ENCODE results near the gene DPM3.

Gene DPM3

DNA sequence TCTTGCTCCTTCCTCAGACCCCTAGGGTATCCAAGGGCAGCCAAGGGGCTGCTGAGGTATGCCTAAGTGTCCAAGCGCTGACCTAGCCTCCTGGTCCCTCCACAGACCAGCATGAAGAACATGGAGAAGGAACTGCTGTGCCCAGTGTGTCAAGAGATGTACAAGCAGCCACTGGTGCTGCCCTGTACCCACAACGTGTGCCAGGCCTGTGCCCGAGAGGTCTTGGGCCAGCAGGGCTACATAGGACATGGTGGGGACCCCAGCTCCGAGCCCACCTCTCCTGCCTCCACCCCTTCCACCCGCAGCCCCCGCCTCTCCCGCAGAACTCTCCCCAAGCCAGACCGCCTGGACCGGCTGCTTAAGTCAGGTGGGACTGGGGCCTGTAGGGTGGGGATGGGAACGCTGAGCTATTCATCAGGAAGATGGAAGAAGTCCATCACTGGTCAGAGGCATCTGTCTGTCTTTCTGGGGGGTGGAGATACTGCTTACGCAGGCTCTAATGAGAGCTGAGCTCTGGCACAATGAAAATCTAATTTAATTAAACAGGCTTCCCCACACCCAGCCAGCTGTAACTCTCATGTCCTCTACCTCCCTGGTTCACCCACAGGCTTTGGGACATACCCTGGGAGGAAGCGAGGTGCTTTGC, 35.1 kb upstream of the DPM3 start:
- peak overlapping the region in 5 of 7 experiments; percentile 28 to 95 (median 88) for H3K4me3 ChIP-seq (ENCODE audit: control insufficient read depth in 1 of 7, extremely low read depth in 1 of 7, insufficient read depth in 4 of 7, low read depth in 2 of 7, low read length in 6 of 7)
- ChIA-PET CTCF (interaction anchor here (0.9 to 11.0 kb wide), 12 partner anchors 9 to 133 kb away, joined by 3 to 258 read pairs (median 6); partner anchors contain the start of genes FDPS, MTX1, SLC50A1 and THBS3), POLR2A (interaction anchor here (0.6 to 0.8 kb wide), 3 partner anchors 32 to 52 kb away, joined by 3 read pairs; partner anchors contain the start of gene THBS3)
- no peaks in the 10 kb centered on the region for H3K27me3 ChIP-seq (replicated peaks in 2 of 5; ENCODE audit: control insufficient read depth in 4 of 5, insufficient read depth in 5 of 5, low read length in 4 of 5)
- H3K4me1 ChIP-seq (ENCODE audit: control extremely low read depth in 1 of 4, control insufficient read depth in 4 of 4, insufficient read depth in 4 of 4, low read length in 3 of 4): peaks cover 0 to 47% (median 41%) of the 10 kb centered on the region in 4 experiments
- no peak overlapping the region for H3K27ac ChIP-seq (ENCODE audit: insufficient read depth in 1 of 2, low read depth in 1 of 2, low read length in 2 of 2, poor library complexity in 1 of 2, severe bottlenecking in 2 of 2)
- peaks cover 7 to 42% (median 20%) of the 10 kb centered on the region in 4 experiments for H3K36me3 ChIP-seq (ENCODE audit: control insufficient read depth in 4 of 4, insufficient read depth in 4 of 4, low read length in 3 of 4)
- WGBS (ENCODE audit: insufficient coverage): 87% methylated on average over 7 of the region's 12 CpGs
- no peak for DNase-seq
- H3K9me3 ChIP-seq (ENCODE audit: control extremely low read depth in 1 of 5, control insufficient read depth in 4 of 5, insufficient read depth in 2 of 5, low read depth in 1 of 5, low read length in 4 of 5): no peaks in the 10 kb centered on the region

DNA sequence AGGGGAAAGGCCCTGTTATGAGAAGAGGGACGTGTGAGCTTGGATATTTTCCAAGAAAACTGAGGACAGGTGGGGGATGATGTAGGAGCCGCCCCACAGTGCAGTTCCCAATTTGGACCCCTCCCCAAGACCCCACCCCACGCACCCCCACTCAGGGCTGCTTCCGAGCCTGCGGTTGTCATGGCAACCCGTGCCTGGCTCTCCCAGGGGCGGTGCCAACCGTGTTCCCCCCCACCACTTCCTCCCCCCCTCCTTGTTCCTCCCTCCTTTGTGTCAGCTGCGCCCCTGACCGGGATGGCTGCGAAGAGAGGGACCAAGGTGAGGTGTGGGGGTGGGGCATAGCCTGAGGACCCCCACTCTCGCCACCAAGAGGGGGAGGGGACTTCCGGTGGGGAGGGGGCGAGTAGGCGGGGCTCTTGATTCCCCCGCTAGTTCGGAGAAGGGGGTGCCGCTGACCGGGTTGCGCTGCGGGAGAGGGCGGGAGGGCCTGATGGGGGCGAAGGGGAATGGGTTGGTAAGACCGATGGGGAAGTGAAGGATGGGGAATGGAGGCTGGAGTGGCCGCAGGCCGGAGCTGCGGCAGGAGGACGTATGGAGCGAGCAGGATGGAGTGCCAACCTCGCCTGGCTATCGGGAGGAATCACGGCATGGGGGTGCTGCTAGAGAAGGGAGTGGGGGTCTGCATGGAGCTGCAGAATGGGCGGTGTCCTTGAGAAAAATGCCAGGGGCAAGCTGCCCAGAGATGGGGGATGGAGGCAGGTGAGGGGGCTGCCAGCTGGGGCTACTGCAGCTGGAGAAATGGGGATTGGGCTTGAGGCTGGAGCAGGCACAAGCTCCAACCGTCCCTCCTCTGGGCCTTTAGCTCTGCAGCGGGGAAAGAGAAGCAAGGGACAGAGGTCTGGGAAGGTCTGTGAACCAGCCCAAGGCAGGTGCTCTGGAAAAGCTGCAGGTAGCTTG, 34.3 kb upstream of the DPM3 start:
- Histone ChIP-seq H3K4me1 (ENCODE audit: control extremely low read depth in 1 of 4, control insufficient read depth in 4 of 4, insufficient read depth in 4 of 4, low read length in 3 of 4) (peaks cover 0 to 47% (median 41%) of the 10 kb centered on the region in 4 experiments), H3K27me3 (replicated peaks in 2 of 5; ENCODE audit: control insufficient read depth in 4 of 5, insufficient read depth in 5 of 5, low read length in 4 of 5) (no peaks in the 10 kb centered on the region), H3K36me3 (ENCODE audit: control insufficient read depth in 4 of 4, insufficient read depth in 4 of 4, low read length in 3 of 4) (peaks cover 5 to 41% (median 20%) of the 10 kb centered on the region in 4 experiments), H3K9me3 (ENCODE audit: control extremely low read depth in 1 of 5, control insufficient read depth in 4 of 5, insufficient read depth in 2 of 5, low read depth in 1 of 5, low read length in 4 of 5) (no peaks in the 10 kb centered on the region), H3K4me3 (ENCODE audit: control insufficient read depth in 1 of 7, extremely low read depth in 1 of 7, insufficient read depth in 4 of 7, low read depth in 2 of 7, low read length in 6 of 7) (peak overlapping the region; percentile 33 to 95 (median 88)), H3K27ac (ENCODE audit: insufficient read depth in 1 of 2, low read depth in 1 of 2, low read length in 2 of 2, poor library complexity in 1 of 2, severe bottlenecking in 2 of 2) (no peak overlapping the region)
- POLR2A ChIA-PET: interaction anchor here (0.6 to 0.8 kb wide), 3 partner anchors 44 to 1293 kb away, joined by 3 to 4 read pairs (median 3); no protein-coding TSS in a partner anchor
- CTCF ChIA-PET: interaction anchor here (0.6 to 11.0 kb wide), 15 partner anchors 8 to 287 kb away, joined by 3 to 258 read pairs (median 5); partner anchors contain the start of genes MTX1, SLC50A1 and THBS3
- 12% methylated on average over 14 of the region's 35 CpGs for WGBS (ENCODE audit: insufficient coverage)
- DNase-seq: peak; percentile 42 to 70 (median 66)

DNA sequence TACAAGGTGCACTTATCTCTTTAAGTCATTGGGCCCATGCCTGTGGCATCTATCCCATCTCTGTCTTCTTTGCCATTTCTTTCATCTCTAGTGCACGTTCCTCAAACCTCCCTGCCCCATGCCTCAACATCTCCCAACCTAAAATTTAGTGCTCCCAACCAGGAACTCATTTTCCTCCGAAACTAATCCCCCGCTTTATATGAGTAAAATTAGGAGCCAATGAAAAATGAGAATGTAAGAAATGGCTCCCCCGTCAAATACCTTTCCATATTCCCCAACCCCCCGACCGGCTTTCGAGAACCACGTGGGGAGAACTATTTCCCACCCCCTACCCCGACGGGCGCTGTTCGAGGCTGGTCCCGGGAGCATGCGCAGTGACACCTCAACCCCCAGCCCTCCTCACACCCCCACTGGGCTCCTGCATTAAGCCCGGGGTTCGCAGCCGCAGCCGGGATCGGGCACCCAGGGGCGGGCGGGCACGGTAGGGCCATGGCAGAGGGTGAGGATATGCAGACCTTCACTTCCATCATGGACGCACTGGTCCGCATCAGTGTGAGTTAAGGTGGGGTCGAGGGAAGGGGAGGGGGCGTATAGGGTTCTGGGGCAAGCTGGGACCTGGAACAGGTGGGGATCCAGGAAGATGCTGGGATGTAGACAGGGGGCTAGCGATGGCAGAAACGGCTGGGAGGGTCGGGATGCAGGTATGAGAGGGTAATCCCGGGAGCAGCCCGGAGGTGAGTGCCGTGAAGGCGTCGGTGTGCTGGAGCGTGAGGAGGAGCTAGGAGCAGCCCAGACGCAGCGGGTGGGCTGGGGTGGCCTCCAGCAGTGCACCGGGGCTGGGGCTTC, 33.4 kb upstream of the DPM3 start, which contains the start of gene TRIM46:
Gene TRIM46 (plus strand): TSS at position 372 of the 846 bp plus-strand sequence. CDS start 118 bp downstream, at position 490.
- DNase-seq: peak; percentile 35 to 63 (median 61)
- Histone ChIP-seq H3K36me3 (ENCODE audit: control insufficient read depth in 4 of 4, insufficient read depth in 4 of 4, low read length in 3 of 4) (peaks cover 10 to 41% (median 22%) of the 10 kb centered on the region in 4 experiments), H3K9me3 (ENCODE audit: control extremely low read depth in 1 of 5, control insufficient read depth in 4 of 5, insufficient read depth in 2 of 5, low read depth in 1 of 5, low read length in 4 of 5) (no peaks in the 10 kb centered on the region), H3K27me3 (replicated peaks in 2 of 5; ENCODE audit: control insufficient read depth in 4 of 5, insufficient read depth in 5 of 5, low read length in 4 of 5) (no peaks in the 10 kb centered on the region), H3K4me3 (ENCODE audit: control insufficient read depth in 1 of 7, extremely low read depth in 1 of 7, insufficient read depth in 4 of 7, low read depth in 2 of 7, low read length in 6 of 7) (peak within 1 kb of the TSS; percentile 77 to 95 (median 88)), H3K27ac (ENCODE audit: insufficient read depth in 1 of 2, low read depth in 1 of 2, low read length in 2 of 2, poor library complexity in 1 of 2, severe bottlenecking in 2 of 2) (peak within 1 kb of the TSS; percentile 84 to 93), H3K4me1 (ENCODE audit: control extremely low read depth in 1 of 4, control insufficient read depth in 4 of 4, insufficient read depth in 4 of 4, low read length in 3 of 4) (peaks cover 0 to 47% (median 39%) of the 10 kb centered on the region in 4 experiments)
- 0% methylated on average over 22 of the region's 38 CpGs for WGBS (ENCODE audit: insufficient coverage)
- CTCF ChIA-PET: interaction anchor here (0.6 to 11.0 kb wide), 26 partner anchors 21 to 419 kb away, joined by 3 to 258 read pairs (median 5); partner anchors contain the start of genes DPM3, EFNA1, MTX1 and SLC50A1
- POLR2A ChIA-PET: interaction anchor here (0.9 to 1.5 kb wide), 5 partner anchors 20 to 122 kb away, joined by 3 to 8 read pairs (median 5); partner anchors contain the start of genes ADAM15 and SLC50A1

DNA sequence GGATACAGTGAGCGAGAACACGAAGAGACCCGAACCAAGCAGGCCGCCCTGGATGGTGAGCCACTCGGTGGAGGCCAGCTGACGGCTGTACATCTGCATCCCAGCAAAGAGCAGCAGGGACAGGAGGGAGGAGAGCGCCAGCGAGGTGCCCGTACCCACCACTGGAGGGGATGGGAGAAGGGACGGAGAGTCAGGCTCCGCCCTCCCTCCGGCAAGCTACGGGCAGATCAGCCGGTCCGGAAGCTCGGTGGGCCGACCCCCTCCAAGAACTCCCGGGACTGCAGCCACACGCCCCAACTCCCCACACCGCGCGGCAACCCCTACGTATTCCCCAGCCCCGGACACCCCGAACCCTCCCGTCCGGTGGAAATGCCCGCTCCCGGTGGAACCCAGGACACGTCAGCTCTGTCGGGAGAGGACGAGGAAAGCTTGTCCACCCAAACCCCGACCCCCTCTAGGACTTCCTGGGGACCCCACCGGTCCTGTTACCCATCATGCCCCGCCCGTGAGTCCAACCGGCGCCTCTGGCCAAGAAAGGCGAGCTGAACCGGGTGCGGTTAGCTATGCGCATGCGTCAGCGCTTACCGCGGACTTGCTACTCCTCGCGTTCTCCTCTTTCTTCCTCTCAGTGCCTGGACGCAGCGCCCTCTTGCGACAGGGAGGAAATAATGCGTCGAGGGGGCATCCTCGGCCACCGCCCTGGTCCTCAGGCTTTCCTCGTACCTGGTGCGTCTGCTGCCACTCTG, 32.6 kb upstream of the DPM3 start, which contains the start of gene KRTCAP2:
Gene KRTCAP2 (minus strand): TSS at position 573 of the 746 bp plus-strand sequence. CDS start 80 bp downstream, at position 493.
- WGBS (ENCODE audit: insufficient coverage): 0% methylated on average over 38 of the region's 57 CpGs
- ChIA-PET POLR2A (interaction anchor here (0.9 to 1.5 kb wide), 5 partner anchors 21 to 122 kb away, joined by 3 to 8 read pairs (median 5); partner anchors contain the start of genes ADAM15 and SLC50A1), CTCF (interaction anchor here (0.7 to 11.0 kb wide), 28 partner anchors 12 to 420 kb away, joined by 3 to 258 read pairs (median 5); partner anchors contain the start of genes DPM3, EFNA1, MTX1 and SLC50A1)

DNA sequence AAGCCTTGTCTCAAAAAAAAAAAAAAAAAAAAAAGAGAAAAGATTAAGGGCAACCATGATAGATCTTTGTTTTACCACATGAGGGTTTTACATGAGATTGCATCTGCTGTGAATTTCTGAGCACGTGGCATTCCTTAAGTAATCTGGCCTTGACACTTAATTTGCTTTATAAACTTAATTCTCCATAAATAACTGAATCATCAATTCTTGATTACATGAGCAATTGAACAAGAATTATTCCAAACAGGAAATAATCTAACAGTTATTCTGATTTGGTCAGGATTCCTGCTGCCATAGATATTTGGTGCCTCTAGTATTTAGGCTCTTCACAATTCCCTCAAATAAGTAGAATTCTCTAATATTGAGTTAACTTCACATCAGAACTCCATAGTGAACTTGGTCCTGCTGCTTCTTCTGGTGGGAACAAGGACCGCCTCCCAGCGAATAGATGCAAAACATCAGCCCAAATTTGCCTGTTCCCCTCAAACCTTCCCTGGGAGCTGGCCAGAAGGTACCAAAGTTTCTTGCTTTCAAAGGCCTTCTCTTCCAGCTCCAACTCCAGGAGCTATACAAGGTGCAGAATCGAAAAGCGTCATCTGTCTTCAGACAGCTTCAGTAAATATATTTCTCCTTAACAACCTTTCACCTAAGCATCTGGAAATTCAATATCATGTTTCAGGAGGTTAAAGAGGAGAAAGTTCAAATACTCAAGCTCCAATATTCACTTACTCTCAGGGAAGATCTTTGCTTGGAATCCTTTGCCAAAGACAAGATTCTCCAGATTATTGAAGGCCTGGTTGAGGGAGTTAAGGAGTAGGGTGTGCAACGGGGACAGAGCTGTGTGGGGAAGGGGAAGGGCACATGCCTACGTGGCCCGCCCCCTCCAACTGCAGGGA, 31.8 kb upstream of the DPM3 start:
- H3K27me3 ChIP-seq (replicated peaks in 2 of 5; ENCODE audit: control insufficient read depth in 4 of 5, insufficient read depth in 5 of 5, low read length in 4 of 5): no peaks in the 10 kb centered on the region
- H3K4me3 ChIP-seq (ENCODE audit: control insufficient read depth in 1 of 7, extremely low read depth in 1 of 7, insufficient read depth in 4 of 7, low read depth in 2 of 7, low read length in 6 of 7): peak overlapping the region; percentile 77 to 95 (median 88)
- H3K36me3 ChIP-seq (ENCODE audit: control insufficient read depth in 4 of 4, insufficient read depth in 4 of 4, low read length in 3 of 4): peaks cover 6 to 27% (median 13%) of the 10 kb centered on the region in 4 experiments
- ChIA-PET POLR2A (interaction anchor here (1.4 to 1.5 kb wide), 3 partner anchors 22 to 86 kb away, joined by 5 to 8 read pairs (median 5); partner anchors contain the start of gene SLC50A1), CTCF (interaction anchor here (0.7 to 11.0 kb wide), 26 partner anchors 11 to 420 kb away, joined by 3 to 258 read pairs (median 5); partner anchors contain the start of genes DPM3, EFNA1, MTX1 and SLC50A1)
- peak overlapping the region; percentile 84 to 93 for H3K27ac ChIP-seq (ENCODE audit: insufficient read depth in 1 of 2, low read depth in 1 of 2, low read length in 2 of 2, poor library complexity in 1 of 2, severe bottlenecking in 2 of 2)
- DNase-seq: no peak
- H3K4me1 ChIP-seq (ENCODE audit: control extremely low read depth in 1 of 4, control insufficient read depth in 4 of 4, insufficient read depth in 4 of 4, low read length in 3 of 4): peaks cover 0 to 53% (median 48%) of the 10 kb centered on the region in 4 experiments
- WGBS (ENCODE audit: insufficient coverage): 33% methylated on average over 5 of the region's 8 CpGs
- no peaks in the 10 kb centered on the region for H3K9me3 ChIP-seq (ENCODE audit: control extremely low read depth in 1 of 5, control insufficient read depth in 4 of 5, insufficient read depth in 2 of 5, low read depth in 1 of 5, low read length in 4 of 5)

More for the DNA sequence above, 32.6 kb upstream of the DPM3 start, which contains the start of gene KRTCAP2:
- H3K4me3 ChIP-seq (ENCODE audit: control insufficient read depth in 1 of 7, extremely low read depth in 1 of 7, insufficient read depth in 4 of 7, low read depth in 2 of 7, low read length in 6 of 7): peak within 1 kb of the TSS; percentile 77 to 95 (median 88)
- H3K36me3 ChIP-seq (ENCODE audit: control insufficient read depth in 4 of 4, insufficient read depth in 4 of 4, low read length in 3 of 4): peaks cover 10 to 35% (median 19%) of the 10 kb centered on the region in 4 experiments
- no peaks in the 10 kb centered on the region for H3K27me3 ChIP-seq (replicated peaks in 2 of 5; ENCODE audit: control insufficient read depth in 4 of 5, insufficient read depth in 5 of 5, low read length in 4 of 5)
- H3K4me1 ChIP-seq (ENCODE audit: control extremely low read depth in 1 of 4, control insufficient read depth in 4 of 4, insufficient read depth in 4 of 4, low read length in 3 of 4): peaks cover 0 to 47% (median 41%) of the 10 kb centered on the region in 4 experiments
- peak within 1 kb of the TSS; percentile 84 to 93 for H3K27ac ChIP-seq (ENCODE audit: insufficient read depth in 1 of 2, low read depth in 1 of 2, low read length in 2 of 2, poor library complexity in 1 of 2, severe bottlenecking in 2 of 2)
- peak; percentile 95 to 97 (median 96) for DNase-seq
- no peaks in the 10 kb centered on the region for H3K9me3 ChIP-seq (ENCODE audit: control extremely low read depth in 1 of 5, control insufficient read depth in 4 of 5, insufficient read depth in 2 of 5, low read depth in 1 of 5, low read length in 4 of 5)

Data from common myeloid progenitor, CD34-positive (primary cell).